AG08395 (cell line): ENCODE data around the gene DCK.

Experiments
- DNase-seq: peaks from one replicate; pipeline ENCODE4 v3.0.0; 2012; ENCODE audit warnings: mixed read lengths, low spot score

Gene DCK

DNA sequence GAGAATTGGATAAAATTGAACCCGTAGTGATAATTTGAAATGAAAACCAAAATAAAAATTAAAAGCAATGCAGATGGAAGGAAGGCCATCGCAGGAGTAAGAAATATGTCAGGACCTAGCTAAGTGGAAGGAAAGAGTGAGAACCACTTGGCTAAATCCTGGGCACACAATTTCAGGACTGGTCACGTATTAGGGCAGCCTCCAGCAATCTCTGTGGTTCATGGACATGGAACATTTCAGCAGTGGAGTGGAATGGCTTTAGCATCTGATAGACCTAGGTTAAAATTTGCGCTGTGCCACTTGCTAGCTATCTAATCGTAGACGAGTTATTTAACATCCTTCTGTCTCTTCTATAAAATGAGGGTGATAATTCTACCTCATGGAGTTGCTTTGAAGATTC is 71.1 kb downstream of the DCK start:
- no peak for DNase-seq

DNA sequence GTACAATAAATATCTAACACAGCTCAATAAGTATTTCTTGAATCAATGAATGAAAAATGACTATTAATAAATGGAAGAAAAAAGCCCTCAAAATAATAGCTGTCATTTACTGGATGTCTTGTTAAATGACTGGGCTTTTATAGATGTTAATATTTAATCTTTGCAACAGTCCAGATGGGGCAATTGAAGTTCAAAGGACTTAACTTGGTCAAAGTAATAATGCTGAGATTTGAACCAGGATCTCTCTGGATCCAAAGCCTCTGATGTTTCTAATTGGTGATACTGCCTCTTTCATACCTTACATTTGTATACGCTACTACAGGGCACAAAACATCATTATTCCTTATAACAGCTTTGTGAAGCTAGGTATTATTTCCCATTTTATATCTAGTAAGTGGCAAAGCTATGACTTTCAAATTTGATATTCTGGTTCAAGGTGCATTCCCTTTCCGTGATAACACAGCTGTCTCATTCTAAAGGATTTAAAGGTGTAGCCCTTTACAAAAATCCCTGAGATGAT is 72.6 kb downstream of the DCK start:
- no peak for DNase-seq

DNA sequence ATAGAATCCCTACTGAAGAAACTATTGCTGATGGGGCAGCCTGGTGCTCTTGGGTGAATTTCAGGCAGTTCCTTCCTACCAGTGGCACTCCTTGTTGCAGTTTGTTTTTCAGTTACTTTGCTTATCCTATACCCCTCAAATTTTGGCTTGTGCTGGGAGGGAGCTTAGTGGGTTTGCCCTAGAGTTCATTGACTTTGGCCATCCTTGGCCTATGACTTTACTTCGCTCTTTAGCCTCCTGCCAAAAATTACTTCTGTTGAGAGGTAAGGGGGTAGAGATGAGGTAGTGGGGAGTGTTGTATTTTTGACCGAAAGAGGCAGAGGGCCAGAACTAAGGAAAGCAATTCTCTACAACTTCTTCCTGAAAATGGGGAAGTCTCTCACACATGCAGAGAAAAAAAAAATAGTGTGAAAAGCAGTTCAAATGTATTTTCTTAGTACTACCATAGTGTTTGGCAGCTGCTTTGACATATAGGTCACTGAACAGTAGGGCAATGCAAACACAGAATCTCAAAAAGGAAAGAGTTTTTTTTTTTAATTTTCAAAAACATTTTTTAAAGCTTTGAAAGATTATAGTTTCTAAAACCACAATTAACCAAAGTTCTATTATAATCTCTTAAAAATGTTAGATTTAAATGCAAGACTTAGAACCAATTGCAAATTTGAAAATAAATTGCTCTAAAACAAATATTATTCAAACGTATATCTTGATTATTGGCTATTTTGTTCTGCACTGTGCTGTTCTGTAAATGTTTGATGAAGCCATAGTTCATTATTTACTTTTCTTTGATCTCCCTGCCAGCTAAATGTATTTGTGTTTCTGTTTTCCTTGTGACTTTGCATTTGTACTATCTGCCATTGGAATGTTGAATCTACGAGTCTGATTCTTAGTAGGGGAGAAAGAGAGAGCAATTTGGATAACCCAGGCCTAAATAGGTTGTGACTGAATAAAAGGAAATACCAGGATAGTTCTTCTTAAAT is 73.6 kb downstream of the DCK start:
- no peak for DNase-seq

DNA sequence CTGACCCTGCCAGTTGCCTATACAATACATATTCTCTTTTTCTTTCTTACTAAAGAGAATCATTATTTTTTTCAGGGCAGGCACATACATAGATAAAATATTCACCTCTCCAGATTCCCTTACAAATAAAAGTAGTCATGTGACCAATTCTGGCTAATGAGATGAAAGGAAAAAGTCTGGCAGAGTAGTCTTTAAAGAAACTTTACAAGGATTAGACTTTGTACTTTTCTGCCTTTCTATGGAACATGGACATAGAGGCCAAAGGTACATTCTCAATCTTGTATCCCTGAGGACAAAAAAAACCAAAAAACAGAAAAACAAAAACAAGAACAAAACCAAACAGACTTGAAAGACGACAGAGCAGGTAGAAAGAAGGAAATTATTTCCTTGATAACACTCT is 75.6 kb downstream of the DCK start:
- DNase-seq = no peak

DNA sequence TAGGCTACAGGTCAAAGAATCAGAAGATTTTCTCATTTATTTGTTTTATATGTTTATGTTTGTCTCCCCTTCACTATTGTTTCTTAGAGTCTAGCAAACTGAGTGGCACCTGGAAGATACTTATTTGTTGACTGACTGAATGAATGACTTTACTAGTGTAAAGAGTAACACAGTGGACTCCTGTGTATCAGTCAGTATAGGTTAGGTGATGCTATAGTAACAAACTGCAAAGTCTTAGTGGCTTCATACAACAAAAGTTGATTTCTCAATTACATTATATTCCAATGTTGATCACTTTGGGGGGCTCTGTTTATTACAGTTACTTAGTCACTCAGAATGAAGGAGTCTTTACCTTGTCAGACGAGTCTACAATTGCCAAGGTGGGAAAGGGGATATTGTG is 76.6 kb downstream of the DCK start:
- DNase-seq = no peak

DNA sequence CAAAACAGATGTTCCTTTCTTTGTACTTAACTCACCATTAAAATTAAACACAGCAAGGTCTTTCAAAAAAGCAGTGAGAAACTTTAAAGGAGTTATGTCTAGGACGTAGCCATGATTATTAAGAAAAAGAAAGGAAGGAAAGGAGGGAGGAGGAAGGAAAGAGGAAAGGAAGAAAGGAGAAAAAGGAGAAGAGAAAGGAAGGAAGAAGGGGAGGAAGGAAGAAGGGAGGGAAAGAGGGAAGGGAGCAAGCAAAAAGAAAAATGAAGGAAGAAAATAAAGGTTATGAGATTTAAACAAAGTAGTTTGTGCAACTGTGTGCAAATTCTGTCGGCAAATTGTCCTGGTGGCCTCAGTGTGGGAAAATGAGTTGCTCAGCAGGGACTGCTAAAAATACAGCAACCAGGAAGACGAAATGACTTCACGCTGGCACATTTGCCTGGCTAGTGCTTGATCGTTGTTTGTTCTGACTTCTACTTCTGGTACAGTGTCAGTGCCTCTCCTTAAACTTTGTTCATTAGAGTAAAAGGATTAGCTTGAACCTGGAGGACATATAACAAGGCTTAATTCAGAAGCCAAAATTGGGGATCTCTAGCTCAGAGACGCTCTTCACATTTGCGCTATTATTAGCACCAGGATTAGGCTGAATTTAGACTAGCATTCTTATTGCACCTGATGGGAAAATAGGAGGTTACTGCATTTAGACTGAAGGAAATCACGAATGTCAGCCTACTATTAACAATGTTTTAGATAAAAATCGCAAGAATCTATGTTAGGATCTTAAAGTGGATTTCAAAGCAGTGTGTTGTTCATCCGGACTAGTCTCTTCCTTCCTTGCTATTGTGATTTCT is 81.2 kb downstream of the DCK start:
- DNase-seq = peak; percentile 35
